NK-92 (cell line): ENCODE results near the gene DSCAML1.

Experiments
- DNase-seq: peaks from one replicate; lab custom pipeline; 2025; ENCODE audit not compliant: unreplicated experiment; lab: John Stamatoyannopoulos, UW

Gene DSCAML1

DNA sequence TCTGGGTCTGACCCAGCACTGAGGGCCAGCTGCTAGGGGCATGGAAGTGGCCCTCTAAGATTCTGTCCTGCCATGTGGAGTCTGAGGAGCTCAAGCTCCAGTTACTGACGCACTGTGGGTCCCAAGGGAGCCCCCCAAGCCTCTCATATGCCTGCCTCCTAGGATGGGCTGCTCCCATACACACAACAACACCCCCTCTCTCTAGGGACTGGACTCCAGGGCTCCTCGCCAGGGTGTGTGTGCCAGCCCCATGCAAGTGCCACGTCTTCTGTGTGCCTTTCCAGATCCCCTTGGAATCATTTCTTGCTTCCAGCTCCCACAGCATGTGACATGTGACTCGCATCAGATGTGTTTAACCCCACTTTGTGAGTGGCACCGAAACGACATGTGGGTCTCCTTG, 234.9 kb downstream of the DSCAML1 start:
- no peak for DNase-seq

GRCh38 chr11:117560780-117561530, 236.1 kb downstream of the DSCAML1 start:
- no peak for DNase-seq

DNA sequence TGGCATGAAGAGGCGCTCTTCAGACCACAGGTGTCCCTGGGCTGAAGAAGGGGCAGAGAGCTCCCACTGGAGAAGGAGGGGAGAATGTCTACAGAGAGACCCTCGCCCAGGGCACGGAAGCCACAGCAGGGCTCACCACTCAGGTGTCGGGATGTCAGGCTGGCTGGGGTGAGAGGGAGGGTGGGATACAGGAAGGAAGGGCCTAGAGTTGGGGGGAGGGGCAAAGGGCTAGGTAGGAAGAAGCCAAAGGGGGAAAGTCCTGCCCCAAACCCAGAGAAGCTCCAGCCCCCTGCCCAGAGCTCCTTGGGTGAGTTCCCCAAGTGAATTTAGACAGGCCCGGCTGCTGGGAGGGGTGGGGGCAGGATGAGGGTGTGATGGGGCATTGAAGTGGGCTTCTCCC, 237.3 kb downstream of the DSCAML1 start:
- DNase-seq: no peak

GRCh38 chr11:117557361-117557760, 239.7 kb downstream of the DSCAML1 start:
- no peak for DNase-seq

- no peak for DNase-seq
Measured at GRCh38 chr11:117554601-117555333, 242.2 kb downstream of the DSCAML1 start.

- DNase-seq: no peak
Measured at GRCh38 chr11:117552626-117553025, 244.4 kb downstream of the DSCAML1 start.

DNA sequence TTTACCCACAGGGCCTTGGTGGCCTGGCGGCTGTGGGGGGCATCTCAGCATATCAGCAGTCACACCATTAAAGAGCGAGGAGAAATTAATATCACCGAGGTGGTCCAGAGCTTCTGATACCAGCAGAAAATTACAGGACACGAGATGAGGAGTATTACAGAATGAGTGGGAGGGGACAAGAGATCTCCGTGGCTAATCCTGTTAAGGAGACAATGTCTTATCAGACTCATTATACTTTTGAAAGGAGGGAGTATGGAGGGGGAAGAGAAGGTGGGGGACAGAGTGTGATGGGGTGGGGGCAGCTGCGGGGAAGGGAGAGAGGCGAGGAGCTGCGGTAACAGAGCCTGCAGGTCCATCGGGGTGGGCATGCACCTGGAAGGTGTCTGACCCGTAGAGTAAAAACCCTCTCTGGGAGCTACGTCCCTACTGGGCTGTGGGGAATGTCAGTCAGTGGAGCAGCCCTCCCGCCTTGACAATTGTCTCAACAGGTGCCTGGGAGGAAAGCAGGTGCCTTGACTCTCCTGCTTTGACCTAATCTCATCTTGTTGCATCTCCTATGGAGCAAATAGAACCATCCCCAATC, 245.2 kb downstream of the DSCAML1 start:
- no peak for DNase-seq

- DNase-seq: no peak
Measured at GRCh38 chr11:117550466-117550865, 246.6 kb downstream of the DSCAML1 start.

DNA sequence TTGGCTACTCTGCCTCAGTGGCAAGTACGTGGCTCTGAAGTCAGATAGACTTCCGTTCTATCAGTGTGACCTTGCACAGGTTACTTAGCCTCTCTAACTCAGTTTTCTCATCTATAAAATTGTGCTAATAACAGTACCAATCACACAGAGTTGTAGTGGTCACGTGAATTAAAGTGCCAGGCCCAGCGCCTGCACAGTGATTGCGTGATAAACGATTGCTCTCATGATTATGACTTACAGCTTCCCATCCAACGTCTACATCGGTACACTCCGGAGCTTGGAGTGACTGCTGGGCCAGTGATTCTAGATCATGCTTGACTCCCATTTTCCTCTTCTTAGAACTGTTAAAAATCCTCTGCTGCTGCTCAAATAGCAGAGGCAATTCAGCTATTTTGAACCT, 247.6 kb downstream of the DSCAML1 start:
- DNase-seq: no peak

- DNase-seq: no peak
Measured at GRCh38 chr11:117548876-117549275, 248.1 kb downstream of the DSCAML1 start.

DNA sequence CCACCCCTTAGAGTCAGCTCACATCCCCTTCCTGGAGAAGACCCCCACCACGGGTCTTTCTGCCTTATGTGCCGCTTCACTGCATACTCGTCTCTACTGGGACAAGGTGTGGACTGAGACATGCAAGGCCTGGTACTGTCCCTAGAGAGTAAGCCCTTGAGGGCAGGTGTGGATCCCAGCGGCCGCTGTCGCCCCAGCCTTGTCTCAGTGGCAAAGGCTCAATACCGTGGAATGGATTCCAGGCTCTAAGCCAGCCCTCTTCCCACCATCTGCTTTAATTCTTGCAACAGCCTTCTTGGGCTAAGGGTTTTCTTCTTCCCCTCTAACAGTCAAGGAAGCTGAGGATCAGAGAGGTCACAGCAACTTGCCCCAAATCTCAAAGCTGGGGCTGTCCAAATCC, 249.1 kb downstream of the DSCAML1 start:
- DNase-seq: no peak

DNA sequence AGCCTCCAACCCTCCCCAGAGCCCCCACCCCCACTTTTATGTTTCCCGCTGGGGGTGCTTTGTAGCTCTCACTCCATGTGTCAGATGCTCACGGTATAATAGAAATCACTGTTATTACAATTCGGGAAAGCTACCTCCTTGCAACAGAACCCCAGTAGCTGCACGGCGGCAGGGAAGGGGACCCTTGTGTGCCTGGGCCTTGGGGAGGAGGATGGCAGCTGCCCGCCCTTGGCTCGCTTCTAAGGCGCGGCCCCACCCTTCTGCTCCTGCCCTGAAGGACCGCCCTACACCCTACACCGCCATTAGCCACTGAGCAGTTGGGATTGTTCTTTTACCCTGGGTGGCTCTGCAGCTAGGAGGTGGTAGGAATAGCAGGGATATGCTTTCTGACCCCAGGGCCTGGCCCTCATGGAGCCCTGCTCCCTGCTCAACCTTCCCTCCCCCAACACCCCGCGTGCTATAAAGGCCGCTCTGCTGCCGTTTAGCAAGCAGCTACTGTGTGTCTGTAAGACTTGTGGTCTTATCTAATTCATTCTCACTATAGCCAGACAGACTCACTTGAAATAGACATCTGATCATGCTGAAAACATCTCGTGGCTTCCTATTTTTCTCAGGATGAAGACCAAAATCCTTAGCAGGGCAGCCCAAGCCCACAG, 249.7 kb downstream of the DSCAML1 start:
- no peak for DNase-seq

DNA sequence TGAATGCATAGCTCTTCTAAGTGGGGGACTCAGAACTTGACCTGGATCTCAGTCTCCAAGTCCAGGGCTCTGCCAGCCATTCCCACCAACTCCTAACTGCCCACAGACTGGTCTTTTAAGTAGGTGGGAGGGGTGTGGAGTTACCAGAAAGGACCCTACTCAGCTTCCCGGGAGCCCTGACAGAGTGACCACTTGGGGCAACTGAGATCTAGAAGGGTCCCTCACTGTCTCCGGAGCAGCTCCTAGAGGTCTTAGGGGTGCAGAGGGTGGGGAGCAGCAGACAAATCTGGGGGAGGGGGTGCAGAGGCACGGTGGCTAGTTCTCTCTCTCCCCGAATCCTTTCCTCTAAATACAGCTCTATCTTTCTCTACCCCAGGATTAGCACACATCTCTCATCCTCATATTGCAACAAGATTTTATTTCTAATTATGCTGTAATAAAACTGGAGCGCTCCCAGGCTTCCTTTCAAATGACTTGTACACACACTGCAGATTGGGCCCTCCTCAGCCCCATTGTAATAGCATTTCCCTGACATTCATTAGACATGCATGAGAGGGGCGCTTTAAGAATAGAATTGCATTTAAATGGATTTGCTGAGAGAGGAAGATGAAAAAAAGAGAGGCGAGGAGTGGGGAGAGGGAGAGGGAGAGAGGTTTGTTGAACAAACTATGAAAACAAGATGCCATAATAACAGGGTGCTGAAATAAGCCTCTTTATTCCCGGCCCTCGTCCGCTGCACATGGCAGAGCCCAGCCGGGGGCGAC, 250.4 kb downstream of the DSCAML1 start:
- DNase-seq: no peak

DNA sequence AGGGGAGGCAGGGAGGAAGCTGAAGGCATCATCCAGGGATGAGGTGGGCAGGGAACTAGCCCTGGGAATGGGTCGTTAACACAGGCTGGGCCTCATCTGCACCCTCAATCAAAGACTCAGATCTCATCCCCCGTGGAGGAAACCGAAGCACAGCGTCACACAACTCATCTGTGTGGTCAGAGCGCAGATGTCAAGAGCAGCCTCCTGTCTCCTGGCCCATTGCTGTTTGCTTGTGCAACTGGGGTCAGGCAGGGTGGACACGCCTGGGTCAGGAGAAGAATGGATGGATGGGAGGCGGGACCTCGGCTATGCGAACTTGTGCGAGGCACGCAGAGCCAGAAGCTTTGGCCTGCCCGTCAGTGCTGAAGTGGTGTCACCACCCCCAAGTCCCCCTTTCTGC, 251.3 kb downstream of the DSCAML1 start:
- no peak for DNase-seq

- no peak for DNase-seq
Measured at GRCh38 chr11:117544130-117544800, 252.8 kb downstream of the DSCAML1 start.

DNA sequence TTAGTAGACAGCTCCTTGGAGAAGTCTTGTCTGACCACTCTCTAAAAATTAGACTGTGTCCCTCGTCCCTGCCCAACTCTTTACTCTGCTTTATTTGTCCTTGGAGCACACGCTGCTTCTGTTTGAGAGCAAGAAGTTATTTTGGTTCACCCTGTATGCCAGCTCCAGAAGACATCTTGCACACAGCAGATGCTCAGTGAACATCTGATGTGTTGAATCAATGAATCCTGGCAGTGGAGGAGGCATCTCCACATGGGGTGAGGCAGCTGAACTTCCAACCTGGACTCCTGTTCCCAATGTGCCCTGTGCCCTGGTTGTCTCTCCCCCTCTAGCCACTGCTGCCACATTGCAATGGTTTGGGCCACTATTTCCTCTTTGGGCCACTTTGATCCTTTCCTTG, 255.8 kb downstream of the DSCAML1 start:
- DNase-seq: no peak

GRCh38 chr11:117538263-117539135, 258.5 kb downstream of the DSCAML1 start:
- no peak for DNase-seq

DNA sequence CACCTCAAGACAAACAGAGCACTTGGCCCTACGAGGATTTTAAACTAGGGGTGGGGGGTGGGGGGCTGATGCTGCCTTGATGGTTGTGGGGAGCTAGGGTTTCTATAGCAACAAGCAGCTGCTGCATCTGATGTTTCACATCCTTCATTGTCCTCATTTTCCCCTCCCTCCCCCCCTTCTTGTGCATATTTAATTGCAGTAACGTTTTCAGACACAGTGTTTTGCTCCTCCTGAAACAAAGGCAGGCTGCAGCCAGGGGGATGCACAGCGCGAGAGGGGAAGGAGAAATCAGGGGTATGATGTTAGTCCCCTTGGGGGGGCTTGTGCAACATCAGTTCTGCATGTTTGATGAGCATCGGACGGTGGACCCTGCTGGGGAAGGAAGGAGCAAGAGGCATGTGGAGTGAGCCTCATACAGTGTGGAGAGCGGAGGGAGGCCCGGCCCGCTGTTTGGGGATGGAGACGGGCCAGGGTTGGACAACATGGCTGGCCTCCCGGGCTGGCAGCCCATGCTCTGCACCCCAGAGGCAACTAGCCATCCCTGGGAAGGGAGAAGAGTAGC, 261.1 kb downstream of the DSCAML1 start:
- no peak for DNase-seq

DNA sequence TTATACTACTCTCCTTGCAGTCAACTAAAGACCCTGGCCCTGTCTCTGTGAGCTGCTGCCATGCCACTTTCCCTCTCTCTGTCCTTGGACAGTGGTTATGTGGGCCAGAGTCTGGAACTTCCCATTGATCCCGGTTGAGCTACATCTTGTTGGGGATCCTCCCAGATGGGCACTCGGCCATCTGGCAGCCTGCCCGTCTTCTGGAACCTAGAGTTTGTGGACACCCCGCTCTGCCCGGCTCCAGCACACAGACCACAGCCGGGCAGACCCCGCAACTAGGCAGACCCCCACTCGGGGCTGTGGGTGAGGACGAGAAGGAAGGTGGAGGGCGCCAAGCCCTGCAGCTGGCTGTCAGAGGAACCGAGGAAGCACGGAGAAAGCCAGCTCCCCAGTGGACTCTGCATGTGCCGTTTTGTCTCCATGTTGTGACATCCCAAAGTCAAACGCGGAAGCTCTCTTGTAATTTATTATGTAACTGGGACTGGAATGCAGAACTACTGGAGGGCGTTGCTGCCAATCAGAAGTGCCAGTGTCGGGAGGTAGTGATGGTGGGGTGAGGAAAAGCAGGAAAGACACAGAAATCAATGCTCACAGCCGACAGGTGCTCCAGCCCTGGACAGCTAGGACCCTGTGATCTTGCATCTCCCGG, 261.7 kb downstream of the DSCAML1 start:
- DNase-seq: no peak
